Pulmonary artery endothelial cell (primary cell): Measurements from ENCODE around the gene TAPT1. TPM values are rescaled to one million over a fixed set of nuclear protein-coding genes. Genes with fewer than 3 reads are reported as not detected.
"Not testable (repeated sequence)": the region's sequence is repeated elsewhere in the genome, so short reads cannot be mapped to it uniquely, and the experiment has no call there.

ENCODE experiments used
- DNase-seq: peaks from one replicate; pipeline ENCODE4 v3.0.0-alpha.2; 2011; ENCODE audit warnings: low read depth, low spot score
- total RNA-seq: library from RNA; depleted of rRNA; stranded (reverse); fragments of >200 nt; gene quantifications from 2 replicates; pipeline ENCODE4 v1.2.3, GENCODE V29; 2014

Gene TAPT1
- total RNA-seq, 1 donor from 2014 or later = 9.9 TPM

DNA sequence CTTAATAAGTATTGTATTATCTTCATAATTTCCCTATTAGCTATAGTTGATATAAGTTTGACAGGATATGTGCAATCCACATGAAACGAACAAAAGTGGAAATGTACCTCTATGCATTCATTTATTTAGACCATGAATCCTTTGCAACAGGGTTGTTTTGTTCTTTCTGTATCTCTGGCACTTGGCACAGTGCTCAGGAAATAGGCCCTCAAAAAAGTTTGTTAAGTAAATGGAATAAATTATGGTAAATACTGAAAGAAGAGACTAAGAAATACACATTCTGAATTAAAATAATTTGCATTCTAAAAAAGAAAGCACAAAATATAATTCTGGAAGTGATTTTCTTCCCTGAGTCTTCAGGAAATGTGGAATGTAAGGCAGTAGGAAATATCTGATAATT is 39.3 kb downstream of the TAPT1 start:
- DNase-seq = no peak

DNA sequence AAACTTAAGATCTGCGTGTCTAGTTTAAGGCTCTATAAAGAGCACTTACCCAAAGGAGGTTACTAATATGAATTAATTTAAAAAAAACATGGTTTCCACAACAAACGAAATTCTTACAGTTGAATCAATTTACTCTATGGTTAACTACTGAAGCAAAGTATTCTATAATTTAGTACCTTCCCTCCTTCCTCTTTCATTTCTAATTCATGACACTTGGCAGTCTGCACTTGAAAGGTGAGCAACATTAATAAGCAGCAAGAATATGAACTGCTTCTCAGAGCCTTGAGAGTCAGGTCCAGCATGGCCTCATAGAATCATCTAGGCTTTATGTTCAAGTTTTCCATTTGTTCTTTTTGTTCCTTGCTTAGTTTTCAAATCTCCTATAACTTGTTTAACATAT is 42.7 kb downstream of the TAPT1 start:
- DNase-seq = no peak

DNA sequence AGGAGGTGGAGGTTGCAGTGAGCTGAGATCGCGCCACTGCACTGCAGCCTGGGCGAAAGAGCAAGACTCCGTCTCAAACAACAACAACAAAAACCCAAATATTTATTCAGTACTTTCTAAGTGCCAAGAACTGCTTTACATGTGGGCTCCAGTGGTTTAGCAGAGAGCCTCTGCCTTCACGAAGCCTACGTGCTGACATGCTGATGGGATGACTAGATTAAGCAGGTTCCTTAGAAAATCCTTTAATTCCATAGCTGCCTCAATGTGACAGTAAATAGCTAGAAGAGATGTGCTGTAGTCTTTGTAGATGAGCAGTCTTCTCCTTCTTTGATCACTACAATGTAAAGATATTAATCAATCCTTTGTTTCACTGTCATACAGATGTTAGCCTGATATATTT is 49.6 kb downstream of the TAPT1 start:
- no peak for DNase-seq

DNA sequence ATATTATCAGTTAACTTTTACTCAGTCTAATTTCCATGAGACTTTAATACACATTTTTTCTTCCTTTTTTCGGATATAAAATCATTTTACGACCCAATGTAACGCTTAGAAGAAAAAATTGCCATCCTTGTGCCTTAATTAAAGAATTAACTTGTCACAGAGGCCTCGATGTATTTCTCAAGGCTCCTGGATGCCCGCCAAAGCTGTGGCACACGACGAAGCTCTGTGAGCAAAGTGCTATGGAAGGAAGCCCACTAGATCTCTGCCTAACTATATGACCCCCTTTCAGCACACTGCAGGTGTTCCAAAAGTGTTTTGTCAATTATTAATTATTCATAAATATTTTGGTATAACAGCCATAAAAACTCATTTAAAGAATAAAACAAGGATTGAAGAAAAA is 54.4 kb downstream of the TAPT1 start:
- DNase-seq = no peak

DNA sequence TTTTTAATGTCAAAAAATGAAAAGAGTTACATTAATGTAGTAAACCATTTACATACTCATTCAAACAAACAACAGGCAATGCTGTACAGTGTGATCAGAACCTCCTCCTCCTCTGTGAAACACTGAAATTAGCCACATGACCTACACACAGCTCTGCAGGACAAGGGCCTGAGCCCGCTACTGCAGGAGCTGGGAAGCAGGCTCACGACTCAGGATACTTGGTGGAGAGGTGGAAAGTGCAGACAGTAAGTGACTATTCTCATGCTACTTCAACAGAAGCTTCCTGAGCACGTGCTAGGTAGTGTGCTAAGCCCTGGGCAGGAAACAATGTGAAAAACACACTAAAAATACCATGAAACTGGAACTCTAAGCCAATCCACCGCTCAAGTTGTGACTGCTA is 56.8 kb downstream of the TAPT1 start:
- no peak for DNase-seq

DNA sequence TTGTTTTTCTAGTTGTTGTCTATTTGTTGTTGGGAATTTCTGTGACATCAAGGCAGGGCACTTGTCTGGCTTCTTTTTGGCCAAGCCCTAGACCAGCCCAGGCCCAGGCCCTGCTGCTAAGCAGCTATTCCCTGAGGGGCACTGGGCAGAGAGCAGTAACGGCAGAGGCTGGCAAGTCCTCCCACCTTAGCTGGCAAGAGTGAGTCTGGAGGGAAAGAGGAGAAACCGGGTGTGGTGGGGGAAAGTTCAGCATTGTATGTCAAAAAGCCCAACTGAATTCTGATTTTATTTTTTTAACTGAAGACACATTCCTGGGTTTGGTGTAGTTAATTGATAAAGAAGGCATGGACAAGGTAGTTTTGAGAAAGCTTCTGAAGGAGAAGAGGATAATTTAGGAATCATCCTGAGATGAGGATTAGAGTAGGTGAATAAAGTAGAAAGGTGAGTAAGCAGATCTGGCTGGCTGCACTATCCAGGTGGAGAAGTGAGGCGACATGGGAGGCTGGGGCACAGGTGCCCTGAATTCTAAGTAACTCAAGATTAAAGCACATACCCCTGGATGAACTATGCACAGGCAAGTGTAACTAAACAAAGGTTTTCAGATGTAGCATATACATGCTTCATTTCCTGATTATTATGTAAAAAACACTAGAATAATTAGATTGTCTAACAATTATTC is 57.4 kb downstream of the TAPT1 start:
- no peak for DNase-seq

DNA sequence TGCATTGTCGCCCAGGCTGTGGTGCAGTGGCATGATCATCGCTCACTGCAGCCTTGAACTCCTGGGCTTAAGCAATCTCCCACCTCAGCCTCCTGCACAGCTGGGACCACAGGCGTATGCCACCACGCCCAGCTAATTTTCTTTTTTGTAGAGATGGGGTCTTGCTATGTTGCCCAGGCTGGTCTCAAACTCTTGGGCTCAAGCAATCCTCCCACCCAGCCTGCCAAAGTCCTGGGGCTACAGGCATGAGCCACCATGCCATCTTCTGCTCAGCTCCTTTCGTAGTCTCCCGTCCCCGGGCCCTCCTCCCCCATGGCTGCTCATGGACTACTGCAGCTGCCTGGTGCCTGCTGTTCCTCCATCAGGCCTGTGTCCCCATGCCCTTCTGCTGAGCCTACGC is 58.1 kb downstream of the TAPT1 start:
- DNase-seq = no peak

DNA sequence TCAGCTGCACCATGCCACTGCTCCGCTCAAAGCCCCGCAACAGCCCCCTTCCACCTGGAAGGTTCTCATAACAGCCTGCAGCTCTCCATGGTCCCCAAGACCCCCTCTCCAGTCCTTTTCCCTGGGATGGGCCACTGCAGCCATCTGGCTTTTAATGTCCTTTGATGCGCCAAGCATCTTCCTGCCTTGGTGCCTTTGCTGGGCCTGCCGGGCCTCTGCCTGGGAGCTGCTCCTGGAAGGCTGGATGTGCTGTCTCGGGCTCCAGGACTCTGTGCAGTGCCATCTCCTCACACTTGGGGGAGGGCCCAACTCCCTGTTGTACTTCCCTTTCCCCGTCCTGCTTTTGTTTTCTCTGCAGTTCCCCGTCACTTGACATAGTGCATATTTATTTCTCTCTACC is 60.3 kb downstream of the TAPT1 start:
- no peak for DNase-seq

DNA sequence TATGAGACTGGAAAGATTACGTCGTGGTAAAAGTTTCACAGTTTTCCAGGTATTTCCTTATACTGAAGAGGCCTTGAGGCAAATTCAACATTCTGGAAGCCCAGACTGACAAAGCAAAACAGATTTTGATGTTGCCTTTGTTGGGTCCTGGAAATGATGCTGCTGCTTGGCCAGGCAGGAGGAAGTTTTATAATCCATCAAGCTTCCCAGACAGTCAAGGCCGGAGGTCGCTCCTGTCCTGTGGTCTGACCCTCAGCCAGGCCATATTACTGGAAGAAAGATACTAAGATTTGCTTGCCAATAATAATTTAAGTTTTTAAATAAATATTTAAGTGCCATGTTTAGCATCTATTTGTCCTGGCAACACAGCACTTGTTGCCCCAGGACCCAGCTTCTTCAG is 63.4 kb downstream of the TAPT1 start:
- peak; percentile 65 for DNase-seq

DNA sequence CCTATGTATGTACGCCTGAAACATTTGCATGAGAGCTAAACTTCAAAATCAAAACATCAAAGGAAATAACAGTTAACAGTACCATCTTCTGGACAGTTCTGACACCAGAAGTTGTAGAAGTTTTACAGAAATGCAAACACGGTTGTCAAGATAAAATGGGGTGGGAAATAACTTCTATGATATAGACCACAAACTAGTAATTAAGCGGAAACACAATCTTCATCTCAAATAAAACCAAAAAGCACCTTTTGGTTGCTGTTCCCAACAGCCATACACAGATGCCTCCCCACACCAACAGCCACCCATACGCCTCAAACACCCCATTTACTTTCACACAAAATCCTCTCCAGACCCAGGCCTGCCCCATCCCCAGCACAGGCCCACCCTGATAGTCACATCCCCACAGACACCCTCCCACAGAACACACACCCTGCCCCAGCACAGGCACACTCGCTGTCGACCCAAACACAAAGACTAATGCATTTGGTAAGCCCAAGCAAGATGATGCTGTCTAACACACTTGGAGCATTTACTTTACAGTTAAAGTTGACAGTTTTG is 64.3 kb downstream of the TAPT1 start:
- DNase-seq = no peak

DNA sequence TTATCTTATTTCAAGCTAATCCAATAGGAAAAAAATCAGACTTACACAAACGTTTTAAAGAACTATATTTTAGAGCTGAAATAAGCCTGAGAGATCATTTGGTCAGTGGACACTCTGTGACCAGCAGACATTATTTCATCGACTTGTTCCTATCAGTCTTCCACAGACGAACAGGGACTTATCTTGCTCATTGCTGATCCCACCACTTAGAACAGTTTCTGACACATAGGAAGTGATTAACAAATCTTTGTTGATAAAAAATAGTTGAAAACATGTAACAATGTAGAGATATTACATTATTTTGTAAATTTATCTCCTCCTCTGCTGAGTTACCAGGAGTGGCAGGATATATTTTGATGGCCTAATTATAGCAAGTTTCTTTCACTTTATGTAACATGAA is 65.8 kb downstream of the TAPT1 start:
- DNase-seq = peak; percentile 50

DNA sequence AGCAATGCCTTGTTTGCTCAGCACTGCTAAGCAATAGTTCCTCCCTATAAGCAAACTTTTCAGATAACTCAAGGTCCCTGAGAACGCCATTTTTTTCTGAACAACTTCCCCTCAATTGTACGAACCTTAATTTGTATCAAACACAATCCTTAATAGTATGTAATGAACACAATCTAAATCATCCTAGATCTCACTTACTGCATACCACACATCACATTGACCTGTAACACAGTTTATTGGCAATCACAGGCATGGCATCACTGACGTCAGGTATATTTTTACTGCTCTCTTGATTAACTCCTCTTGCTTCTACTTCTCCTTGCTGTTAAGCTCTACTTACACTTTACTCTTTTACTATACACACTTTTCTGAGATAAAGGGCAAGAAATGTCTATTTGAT is 67.0 kb downstream of the TAPT1 start:
- DNase-seq = no peak

DNA sequence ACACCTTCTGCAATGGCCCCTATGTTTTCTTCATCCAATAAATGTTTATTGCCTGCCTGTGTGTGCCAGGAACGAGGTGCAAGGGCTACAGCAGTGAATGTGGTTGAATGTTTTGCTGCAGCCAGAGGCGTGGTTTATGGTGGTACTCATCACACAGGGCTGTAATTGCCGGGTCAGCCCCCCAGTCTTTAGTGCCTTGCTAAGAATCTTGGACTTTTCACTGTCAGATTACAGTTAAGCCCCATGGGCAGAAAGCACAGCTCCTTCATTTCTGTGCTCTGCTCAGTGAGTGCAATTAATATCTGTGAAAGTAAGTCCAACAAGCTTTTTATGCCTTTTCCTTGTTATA is 67.8 kb downstream of the TAPT1 start:
- DNase-seq = no peak

DNA sequence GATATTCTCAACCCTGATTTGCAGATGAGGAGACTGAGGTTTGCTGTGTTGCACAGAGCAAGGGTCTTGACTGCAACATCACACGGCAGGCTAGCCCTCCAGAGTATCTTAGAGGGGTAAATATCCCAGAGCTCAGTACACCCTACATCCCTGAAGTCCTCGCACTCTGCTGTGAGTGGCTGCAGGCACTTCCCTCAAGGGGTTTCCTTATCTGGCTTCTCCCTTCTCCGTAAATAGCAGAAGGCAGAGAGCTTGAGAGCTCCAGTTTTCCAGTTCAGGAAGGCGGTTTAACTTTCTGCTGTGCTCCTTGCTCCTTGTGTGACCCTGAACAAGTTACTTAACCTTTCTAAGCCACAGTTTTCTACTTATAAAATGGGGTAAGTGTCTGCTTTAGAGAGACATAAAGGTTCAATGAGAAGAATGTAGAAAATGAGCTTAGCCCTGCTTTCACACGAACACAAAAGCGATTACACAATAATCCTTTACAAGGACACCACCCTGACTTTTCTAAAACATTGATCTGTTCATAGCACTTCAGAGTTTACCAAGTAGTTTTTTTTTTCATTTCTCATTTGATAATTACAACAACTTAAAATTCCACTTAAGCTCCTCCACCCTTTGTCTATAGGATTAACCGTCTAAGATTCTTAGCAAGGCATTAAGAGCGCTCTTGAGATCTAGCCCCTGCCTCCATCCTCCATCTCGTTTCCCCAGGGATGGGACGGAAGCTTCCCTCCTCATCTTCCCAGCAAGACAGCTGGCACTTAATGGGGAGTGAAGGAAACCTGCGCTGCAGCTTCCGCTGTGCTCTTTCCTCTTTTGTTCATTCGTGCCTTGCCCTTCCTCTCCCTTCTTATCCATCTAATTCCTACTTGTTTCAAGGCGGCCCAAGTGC is 68.4 kb downstream of the TAPT1 start:
- DNase-seq = no peak

DNA sequence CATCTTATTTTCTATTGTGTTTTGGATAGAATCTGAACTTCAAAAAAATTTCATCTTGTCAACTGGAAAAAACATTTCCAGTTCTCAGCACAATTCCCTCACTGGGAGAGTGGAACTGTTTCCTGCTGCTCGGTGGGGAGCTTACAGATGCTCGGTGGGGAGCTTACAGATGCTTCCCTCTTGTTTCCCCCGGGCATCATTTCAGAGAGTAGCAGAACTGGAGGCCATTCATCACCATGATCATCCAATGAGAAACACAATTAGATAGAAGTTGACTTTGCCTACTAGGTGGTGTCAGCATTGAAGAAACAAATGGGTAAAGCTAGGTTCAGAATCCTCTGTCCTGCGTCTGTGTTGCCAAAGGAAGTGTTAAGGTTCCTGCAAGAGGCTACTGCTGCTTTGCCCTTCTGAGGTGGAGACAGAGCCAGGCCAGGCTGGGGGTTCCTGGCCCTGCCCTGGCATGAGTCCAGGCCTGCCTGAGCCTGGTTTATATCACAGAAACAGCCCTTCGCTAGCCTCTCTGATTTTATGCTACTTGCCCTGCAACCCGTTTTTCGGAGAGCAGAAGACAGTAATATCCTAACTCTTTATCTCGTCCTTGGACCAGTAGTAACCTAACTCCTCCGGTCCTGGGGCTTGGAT is 70.6 kb downstream of the TAPT1 start:
- no peak for DNase-seq

DNA sequence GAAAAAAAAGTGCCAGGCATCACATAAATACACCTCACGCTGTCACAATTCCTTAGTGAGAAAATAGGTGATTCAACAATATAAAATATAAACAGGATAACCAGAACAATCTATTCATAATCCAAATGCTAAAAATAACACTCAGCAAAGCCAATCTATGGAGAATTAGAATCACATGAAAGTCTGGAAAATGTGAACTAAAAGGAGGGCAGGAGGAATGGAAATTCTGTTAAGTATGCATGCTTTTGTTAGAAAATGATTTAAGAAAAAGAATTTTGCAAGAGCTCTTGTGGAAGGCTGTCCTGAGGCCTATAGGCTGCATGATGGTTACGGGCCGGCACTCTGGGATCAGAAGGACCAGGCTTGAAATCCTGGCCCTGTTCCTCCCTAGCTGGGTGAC is 71.8 kb downstream of the TAPT1 start:
- no peak for DNase-seq

DNA sequence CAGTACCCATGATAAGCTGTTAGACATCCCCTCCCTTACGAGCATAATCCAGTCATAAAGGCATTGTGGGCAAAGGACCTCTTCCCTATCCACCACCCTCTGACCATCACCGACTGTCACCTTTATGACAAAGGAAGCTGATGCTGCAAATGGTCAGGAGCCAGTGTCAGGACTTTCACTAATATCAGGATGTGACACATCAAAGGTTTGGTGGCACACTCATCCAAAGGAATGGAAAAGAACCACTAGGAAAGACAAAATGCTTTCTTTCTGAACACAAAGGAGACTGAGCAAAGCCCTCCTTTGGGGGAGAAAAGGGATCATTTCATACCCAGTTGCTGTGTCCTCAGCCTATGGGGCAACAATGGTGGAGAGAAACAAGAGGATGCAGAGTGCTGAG is 75.6 kb downstream of the TAPT1 start:
- no peak for DNase-seq

DNA sequence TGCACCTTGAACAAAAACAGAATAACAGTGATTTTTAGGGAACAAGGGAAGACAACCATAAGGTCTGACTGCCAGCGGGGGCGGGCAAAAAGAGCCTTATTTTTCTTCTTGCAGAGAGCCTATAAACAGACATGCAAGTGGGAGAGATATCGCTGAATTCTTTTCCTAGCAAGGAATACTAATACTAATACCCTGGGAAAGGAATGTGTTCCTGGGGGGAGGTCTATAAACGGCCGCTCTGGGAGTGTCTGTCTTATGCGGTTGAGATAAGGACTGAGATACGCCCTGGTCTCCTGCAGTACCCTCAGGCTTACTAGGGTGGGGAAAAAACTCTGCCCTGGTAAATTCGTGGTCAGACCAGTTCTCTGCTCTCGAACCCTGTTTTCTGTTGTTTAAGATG is 81.4 kb downstream of the TAPT1 start:
- not testable (repeated sequence) for DNase-seq

DNA sequence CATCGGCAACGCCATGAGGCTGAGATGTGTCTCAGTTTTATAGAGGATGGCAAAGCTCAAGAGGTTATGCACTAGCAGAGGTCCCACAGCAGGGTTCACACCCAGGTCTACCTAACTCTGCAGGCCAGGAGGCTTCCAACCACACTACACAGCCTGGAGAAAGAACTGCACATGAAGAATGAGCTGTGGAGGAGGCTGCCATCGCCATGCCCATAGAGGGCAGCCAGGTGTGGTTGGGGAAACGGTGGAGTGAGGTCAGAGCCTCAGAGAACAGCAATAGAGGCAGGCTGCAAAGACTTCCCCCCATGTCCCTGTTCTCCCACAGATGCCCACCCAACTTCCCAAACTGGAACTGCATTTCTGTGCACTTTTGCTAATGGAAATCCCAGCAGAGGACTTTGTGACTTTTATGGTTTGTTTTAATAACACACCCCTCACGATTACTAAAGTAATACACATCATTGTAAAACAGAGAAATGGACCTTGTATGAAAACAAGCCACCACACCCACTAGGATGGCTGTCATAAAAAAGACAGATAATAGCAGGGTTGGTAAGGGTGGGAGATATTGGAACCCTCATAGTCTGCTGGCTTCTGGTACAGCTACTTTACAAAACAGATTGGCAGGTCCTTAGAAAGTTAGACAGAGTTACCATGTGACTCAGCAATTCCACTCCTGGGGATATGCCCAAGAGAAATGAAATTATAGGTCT is 83.5 kb downstream of the TAPT1 start:
- no peak for DNase-seq

DNA sequence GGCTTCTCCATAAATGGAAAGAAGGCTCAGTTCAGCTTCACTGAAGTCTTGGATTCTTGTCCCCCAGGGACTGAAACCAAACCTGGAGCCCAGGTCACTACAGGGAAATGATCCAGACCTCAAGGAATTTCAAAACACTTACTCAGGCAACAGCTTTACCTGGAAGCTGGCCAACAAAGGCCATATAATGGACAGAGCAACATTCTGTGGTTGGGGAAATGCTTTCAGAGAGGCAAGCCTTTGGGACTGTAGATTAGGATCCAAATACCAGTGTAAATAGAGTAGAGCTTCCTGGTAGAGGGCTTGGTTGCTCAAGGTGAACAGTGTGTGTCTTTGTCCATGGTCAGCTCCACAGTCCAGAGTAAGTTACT is 85.4 kb downstream of the TAPT1 start:
- peak; percentile 65 for DNase-seq

DNA sequence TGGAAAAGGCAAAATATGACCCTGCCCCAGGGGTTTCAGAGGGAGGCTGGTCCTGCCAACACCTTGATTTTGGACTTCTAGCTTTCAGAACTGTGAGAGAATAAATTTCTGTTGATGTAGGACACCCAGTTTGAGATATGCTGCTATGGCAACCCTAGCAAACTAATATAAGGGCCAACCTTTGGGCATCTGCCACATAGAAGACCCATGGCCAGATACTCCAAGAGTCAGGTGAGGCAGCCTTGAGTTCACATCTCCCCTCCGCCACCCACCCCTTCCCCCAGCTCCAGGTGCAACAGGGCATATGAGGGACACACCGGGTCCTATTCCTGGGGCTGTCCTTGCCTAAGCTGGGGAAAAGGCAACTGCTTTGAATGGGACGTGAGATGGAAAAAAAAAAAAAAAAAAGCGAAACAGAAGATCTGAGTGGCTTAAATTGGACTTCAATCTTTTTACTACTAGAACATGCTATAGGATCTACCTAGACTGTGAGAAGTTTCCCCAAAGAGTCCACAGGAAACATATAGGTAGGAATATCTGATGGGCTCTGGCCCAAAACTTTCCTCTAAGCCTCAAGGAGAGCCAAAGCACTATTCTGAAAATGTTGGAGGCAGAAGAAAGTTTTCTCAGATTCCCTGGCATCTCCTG is 85.9 kb downstream of the TAPT1 start:
- no peak for DNase-seq
